NCI-H1930 (cell line): ENCODE results near the gene IGSF11.

ENCODE experiments used
- DNase-seq, 2 experiments: peaks; one replicate each; lab custom pipeline; 2025; lab: John Stamatoyannopoulos, UW

IGSF11 gene

DNA sequence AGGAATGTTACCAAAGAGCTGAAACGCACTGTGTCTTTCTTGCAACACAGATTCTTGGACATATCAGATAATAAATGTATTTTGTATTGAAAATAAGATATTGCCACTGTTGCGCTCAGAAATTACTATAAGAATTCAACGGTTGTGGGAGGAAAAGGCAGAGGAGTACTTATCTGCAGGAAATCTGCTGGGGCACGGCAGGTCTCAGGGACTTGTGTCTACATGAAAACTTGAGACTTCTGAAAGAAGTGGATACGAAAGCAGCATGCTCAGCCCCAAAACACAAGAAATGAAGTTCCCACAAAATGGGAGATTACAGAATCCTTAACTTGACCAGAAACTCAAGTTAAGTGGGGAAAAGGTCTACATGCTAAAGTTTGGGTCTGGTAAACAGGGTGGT lies 86.5 kb downstream of the IGSF11 start:
- no peak for DNase-seq

DNA sequence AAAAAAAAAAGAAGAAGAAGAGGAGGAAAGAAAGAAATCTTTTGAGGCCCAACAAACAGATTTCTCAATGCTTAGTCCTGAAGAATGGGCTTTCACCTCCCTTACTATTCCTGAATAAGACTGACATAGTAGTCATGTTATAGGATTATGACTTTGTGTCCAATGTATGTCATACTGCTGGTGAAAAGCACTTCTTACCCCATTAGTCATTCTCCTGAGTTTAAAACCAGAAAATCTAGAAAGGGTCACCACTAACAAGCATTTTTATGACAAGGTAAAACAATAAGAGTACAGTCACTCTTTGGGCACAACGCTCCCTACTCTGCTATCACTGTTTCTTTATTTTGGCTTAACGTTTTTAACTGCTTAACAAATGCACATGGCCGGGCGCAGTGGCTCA lies 88.2 kb downstream of the IGSF11 start:
- DNase-seq: no peak

DNA sequence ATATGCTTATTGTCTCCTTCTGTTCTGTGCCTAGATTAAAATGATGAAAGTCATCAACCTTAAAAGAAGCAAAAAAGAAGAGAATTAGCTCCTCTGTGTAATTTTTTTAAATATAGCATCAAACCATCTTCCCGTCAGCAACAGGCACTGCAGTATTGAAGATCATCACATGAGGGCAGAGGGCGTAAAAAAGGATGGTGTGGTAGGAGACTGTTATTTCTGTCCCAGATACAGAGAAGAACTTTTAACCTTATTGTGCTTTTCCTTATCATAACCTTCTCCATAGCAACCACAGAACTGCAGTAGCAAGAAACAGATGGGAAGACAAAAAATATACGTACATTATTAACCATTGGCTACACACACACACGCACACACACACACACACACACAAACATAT lies 88.8 kb downstream of the IGSF11 start:
- no peak for DNase-seq

DNA sequence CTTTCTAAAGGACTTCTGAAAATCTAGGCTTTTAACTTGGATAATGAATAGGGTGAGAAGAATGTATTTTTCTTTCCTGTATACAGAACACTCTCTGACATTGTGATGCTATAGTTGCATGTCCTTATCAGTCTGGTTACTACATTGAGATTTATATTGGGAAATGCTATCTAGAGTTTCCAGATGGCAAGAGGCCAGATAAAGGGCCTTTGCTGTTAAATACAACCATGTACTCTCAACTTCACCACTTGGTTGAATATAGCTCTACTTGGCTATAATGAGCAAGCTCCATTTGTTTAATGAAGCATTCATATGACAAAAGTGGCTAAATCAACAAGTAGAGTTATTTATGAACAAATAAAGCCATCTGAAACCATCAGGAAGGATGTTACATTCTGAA lies 91.0 kb downstream of the IGSF11 start:
- DNase-seq: peak in 1 of 2 experiments; percentile 10

DNA sequence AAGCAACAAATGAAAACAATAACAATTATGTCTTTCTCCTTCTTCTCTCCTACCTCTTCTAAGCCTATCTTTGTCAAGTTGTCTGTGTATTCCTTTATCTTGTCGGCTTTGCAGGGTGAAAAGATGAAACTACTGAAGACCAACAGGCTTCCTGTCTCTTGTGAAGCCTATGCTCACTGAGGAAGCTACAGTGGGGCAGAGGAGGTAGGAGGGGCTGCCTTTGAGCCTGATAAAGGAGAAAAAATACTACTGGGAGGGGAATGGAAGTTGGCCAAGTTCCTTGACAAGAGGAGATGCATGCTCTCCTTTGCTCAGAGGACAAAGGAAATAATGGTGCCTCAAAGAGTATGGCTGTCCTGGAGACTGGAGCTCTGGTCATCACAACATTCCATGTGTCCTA lies 92.0 kb downstream of the IGSF11 start:
- no peak for DNase-seq

DNA sequence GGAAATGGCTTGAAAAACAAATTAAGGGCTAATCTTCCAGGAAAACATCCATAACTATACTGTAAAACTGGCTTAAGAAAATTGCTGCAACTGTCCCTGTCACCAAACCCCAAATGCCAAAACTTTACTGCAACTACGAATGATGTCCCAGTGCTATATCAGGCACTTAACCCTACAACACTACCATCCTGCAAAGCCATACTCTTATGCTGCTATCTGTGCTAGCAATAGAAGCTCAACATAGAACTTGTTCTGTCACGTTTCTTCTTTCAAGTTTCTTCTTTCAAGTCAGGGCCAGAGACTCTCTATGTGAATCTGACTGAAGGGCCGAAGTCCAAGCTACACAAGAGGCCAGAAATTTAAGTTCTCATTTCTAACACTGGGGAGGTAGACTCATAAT lies 92.5 kb downstream of the IGSF11 start:
- no peak for DNase-seq

DNA sequence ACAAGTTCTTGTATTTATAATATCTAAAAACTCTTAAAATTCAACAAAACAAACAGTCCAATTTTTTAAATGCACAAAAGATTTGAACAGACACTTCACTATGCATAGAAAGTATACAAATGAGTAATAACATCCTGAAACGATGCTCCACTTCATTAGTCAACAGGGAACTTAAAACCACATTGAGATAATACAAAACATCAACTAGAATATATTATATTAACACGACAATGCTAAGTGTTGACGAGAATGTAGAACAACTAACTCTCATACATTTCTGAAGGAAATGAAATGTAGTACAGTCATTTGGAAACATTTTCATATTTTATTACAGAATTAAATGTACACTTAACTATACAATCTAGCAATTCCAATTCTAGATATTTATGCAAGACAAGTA lies 93.4 kb downstream of the IGSF11 start:
- no peak for DNase-seq

DNA sequence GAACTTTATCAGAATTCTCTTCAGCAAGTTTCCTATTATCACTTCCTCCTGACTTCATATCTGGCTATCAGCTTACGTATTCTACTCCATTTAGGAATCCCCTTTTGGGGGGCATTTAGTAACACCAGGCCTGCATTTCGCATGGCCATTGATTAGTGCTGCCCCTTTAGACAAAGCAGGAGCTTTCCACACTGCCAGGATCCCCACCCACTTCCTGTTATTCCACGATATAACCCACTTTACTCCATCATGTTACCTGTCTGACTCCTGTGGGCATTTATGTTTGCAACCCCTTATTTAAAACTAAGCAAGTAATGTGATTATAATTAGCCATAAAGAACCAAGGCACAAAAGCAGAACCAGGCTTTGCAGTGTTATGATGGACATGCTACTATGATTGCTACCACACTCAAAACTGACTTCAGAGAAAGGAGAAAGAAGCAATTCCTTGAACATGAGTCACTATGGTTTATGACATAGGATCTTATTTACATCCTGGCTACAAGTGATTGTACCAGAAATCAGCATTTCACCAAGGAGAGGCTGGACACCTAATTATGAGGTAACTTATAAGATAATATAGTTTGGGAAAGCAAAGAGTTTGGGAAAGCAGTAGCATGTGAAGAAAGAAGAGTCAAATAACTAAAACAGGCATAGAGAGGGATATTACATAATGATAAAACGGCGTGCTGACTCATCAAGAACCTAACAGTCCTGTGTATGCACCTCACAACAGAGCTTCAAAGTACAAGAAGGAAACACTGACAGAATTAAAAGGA lies 96.3 kb downstream of the IGSF11 start:
- no peak for DNase-seq

DNA sequence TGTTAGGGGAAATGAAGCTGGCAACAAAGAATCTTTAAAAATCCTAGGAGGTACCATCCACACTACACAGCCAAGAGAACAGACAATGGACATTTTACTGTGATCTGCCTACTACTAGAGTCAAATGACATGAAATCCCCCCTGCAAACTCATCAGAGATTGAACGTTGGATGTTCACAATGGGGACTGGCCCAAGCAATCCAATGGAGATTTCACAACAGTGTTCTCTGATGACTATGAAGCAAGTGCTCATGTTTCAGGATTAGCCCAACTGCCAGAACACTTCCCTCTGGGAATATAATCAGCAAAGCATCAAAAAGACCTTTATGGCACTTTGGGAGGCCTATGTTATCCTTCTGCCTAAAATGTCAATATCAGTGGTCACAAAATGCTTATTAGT lies 97.8 kb downstream of the IGSF11 start:
- peak in 1 of 2 experiments; percentile 67 for DNase-seq

DNA sequence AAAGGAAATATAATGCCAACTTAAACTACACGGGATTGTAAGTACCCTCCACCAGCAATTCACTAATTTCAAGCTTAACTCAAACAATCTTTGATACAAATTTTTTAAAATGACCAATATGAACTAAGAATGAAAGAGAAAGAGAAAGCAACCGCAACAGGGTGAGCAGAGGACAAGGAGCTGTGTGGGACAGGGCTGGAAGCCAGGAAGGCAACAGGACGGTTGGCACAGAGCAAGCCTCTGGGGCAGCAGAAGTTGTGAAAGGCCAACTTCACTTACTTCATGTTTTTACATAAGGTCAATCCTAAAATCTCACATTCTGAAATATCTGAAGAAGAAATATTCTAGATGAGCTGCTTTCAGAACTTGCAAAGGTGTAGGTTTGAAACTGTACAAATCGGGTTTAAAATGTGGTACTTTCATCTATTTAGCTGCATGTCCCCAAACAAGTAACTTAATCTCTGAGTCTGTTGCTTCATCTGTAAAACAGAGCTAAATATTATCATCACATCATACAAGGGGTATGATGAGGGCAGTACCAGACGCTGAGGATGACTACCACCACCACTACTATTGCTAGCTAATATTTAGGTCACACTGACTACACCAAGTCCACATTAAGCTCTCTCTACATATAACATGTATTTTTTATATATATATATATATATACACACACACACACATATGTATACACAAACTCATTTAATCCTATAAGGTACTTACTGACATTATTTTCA lies 101.7 kb downstream of the IGSF11 start:
- no peak for DNase-seq

DNA sequence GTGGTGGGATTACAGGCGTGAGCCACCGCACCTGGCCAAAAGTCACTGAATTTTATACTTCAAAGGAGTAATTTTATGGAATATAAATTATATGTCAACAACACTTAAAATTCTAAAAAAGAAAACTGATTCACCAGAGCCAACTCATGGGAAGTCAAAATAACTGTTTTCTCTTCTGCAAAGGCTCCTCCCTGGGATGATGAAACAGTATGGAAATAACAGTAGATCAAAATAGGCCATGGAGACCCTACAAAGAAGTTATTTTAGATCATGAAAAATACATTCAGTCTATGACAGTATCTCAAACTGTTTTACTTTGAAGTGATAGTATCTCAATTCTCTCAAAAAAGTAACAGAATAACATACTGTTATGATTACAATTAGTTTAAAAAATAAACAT lies 102.7 kb downstream of the IGSF11 start:
- DNase-seq: no peak

DNA sequence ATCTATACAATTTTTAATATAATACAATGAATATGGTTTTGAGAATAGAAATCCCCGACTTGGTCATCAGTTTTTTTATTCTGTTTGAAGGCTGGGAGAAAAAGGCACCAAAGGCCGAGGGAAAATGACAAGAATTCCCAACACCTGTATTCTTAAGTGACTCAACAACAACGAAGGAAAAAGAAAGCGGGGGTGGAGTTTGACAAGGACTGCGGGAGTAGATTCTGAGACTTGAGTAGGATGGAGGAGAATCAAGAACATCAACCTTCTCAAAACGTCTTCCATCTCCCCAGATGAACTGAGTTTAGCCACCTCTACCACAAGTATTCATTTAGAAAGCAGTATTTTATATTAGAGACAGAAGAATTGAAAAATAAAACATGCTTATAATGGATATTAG lies 107.2 kb downstream of the IGSF11 start:
- no peak for DNase-seq

DNA sequence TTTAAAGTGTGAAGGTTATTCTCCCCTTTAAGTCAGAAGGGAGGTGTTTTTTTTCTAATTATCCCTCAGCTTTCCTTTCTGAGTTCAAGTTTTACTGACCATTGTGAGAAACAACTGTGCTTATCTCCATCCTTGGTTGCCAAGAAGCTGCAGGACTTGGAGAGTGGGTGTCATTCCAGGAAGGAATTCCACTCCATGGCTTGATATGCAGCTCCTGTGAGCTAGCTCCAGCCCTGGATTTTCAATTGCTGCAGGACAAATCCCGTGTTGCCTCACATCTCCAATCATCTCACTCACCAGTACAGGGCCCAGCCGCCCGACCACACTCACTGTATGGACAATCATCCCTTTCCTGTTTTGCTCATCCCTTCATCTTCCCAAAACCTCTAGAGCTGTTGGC lies 122.5 kb downstream of the IGSF11 start:
- no peak for DNase-seq

DNA sequence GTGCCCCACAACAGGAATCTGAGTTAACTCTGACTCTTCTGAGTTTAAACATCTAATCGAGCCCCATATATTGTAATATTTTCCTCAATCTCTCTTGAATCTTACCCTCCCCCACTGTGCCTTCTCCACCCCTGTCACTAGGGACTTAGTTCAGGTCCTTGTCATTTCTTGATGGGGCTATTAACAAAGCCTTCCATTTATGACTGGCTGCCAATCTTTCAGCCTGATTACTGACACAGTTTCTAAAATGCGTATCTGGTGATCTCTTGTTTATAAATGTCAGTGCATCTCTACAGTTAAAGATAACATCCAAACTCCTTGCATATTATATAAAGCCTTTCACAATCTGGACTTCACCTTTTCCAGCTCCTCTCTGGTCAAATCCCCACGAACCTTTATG lies 124.3 kb downstream of the IGSF11 start:
- no peak for DNase-seq

DNA sequence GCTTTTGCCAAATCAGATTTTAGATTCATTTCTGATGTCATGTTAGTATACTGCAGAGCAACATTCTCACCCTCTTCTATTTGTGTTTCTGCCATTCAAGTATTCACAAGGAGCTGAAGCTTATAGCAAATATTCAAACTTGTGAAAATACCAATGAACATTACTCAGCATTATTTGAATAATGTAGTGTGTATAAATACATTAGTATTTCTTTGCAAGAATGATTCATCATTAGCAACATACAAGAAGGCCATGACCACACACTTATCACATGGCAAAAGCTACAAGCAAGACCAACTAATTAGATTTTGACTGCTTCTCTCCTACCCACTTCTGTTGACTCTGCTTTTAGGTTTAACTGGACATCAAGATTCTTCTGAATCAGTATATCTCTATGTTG lies 124.9 kb downstream of the IGSF11 start:
- no peak for DNase-seq

DNA sequence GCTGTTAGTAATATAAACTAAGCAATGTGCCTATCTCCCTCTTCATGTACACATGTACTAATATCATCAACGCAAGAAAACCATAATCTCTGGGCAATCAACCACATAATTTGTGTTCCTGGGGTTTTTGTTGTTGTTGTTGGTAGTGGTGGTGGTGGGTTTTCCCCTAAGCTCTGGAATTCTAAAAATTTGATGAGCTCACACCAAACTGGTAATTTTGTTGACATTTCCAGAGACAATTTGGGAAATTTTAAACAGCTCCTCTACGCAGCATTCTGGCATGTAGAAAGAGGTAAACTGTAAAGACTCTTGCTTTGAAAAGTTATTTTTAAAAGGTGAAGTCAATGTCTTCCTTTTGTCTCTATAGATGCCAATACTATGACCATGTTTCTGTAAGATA lies 126.7 kb downstream of the IGSF11 start:
- DNase-seq: no peak

DNA sequence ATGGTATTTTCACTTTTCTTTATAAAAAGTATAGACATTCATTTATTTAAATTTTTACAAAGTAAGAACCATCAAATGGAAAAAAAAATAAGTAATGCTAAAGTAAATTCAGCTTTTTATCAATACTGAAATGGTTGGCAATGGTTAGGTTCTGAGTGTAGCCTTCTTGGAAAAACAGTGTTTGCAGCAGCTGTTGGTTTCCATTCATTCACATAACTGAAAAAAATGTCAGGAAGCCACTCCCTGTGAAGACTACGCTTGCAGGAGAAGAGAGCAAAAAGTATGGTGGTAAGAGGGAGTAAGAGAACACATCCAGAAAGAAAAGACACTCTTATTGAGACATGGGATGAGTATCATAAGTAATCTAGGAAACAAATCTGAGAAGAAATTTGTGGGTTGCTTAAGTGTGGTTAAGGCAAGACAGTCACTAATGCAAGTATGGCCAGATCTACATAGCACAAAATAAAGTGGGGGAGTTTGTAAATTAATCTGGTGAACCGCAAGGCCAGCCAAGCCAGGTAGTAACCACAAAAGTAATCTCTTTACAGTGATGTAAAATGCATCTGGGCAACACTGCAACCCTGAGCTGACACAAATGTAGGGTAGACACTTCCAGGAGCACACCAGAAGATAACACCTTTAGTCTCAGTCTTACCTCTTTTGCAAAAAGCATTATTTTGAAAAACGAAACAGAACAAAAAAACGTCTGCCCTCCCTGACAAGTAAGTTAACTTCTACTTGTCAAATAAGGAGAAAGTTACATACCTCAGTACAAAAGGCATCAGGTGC lies 133.7 kb downstream of the IGSF11 start:
- no peak for DNase-seq

DNA sequence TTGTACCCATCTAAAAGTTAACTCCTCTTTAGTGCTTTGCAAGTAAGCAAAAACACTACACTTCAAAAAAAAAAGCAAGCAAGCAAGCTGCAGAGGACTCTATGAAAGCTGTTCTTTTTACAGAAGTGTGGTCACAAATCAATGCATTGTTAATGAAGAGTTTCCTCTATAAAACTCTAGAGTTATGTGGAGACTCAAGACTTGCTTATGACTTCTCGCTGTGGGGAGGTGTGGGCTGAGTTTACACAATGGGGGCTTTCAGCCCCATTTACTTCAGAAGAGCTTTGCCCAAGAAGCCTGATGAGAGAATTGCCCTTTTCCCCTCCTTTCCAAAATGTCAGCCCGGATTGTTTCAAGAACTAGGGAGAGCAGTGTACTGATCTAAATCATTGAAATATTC lies 144.4 kb downstream of the IGSF11 start:
- DNase-seq: no peak

DNA sequence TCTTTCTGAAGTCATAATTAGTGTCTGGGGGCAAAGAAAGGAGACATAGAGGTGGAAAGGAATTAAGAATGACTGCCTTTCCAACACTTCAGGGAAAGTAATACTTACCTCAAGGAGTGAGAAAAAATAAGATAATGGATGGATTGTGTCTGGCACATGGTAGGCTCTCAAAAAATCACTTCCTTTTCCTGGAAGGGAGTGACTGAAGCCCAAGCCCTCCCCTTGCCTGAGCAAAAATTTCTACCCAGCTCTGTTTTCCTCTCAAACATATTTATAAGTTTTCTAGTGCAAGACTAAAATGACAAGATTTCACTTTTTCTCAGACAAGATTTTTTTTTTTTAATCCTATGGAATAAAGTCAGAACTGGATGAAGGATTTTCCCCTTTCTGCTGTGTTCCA lies 145.0 kb downstream of the IGSF11 start:
- DNase-seq: no peak

DNA sequence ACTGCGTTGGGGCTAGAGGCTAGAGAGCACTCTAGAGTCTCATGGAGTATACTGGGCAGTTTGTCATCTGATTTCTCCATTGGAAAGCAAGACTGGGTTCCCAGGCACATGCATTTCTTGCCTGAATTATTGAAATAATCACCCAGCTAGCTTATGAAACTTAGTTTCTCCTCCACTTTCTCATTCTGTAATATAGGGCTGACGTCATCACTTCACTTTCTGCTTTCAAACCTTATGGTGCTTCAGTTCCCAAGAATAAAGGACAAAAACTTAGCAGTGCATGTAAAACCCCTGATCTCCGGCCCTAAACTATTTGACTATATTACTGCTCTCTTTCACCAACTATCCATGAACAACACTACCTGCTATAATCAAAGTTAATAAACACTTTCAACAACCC lies 147.9 kb downstream of the IGSF11 start:
- DNase-seq: no peak

DNA sequence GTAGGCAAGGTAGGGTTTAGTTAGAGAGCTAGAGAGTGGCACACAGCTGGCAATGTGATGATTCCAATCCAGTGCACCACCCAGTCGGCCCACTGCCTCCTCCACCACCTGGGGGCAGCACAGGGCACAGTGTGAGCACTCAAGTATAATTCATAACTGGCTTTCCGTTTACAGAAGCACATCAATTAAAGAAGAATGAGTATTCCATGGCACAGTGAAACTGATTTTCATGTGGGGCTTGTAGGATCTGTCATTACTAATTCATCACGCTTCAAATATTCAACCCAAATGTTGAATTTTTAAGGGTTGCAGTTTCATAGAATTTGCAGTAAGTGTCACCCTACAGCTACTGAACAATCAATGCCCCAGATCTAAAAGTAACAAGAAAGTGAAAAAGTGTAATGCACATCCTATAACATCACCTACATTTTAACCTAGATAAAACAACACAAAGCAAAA lies 149.9 kb downstream of the IGSF11 start:
- peak; percentile 7 to 49 for DNase-seq

DNA sequence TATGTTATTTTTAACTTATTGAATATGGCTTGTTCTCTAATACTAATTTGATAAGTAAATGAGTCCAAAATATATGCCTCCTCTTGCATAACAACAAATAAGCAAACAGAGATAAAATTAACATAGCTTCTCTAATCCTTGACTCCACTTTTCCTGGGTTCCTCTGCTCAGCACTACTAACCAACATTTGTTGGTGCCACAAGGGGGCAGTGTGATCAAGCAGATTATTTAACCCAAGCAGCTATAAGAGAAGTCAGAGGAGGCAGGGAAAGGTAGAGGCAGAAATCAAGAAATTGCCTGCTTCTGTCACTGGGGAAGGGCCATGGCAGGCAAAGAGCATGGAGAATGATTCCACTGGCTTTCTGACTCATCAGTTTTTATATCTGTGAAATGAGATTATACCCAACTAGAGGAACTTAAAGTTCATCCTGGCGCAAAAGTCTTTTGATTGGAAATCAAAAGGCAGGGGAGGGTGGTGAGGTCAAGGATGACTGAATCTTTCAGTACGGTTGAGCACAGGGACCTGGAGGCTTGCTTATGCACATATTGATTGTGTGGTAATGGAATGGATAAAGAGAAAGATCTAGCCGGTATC lies 152.2 kb downstream of the IGSF11 start:
- peak; percentile 41 to 43 for DNase-seq
